Heart left ventricle (tissue), 16 donors: ENCODE measurements around the gene STX1B. TPM values are rescaled to one million over a fixed set of nuclear protein-coding genes. Genes with fewer than 3 reads are reported as not detected.
"Not testable (repeated sequence)": the region's sequence is repeated elsewhere in the genome, so short reads cannot be mapped to it uniquely, and the experiment has no call there.

ENCODE experiments used
- ATAC-seq, 4 donors: fragments of 200-7000 bp; cut with Tn5 transposase; one replicate each; pipeline ENCODE4 v1.9.1; 2020 to 2022; ENCODE audit warnings: moderate library complexity in 4 of 4, mild to moderate bottlenecking in 3 of 4, moderate number of reproducible peaks in 1 of 4
- DNase-seq, 5 donors: peaks; one replicate each; pipeline ENCODE4 v3.0.0-alpha.2; 2020
- H3K27ac ChIP-seq, 12 donors: fragments of 200-600 bp; sonication (generic) in 4 of 12; one replicate each; pipeline versions ENCODE4 v1.5.0 to v1.8.0; 2016 to 2022; ENCODE audit warnings: mild to moderate bottlenecking in 2 of 12
- H3K27me3 ChIP-seq, 9 donors: fragments of 200-600 bp; sonication (generic) in 2 of 9; one replicate each; pipeline versions ENCODE4 v1.5.1 to v1.8.0; 2016 to 2022; ENCODE audit warnings: mild to moderate bottlenecking in 3 of 9
- H3K36me3 ChIP-seq, 9 donors: fragments of 200-600 bp; sonication (generic) in 2 of 9; one replicate each; pipeline versions ENCODE4 v1.5.0 to v1.8.0; 2018 to 2022; ENCODE audit warnings: mild to moderate bottlenecking in 2 of 9
- H3K4me1 ChIP-seq, 12 donors: fragments of 200-600 bp; sonication (generic) in 4 of 12; one replicate each; pipeline versions ENCODE4 v1.5.0 to v1.8.0; 2016 to 2022; ENCODE audit warnings: mild to moderate bottlenecking in 3 of 12
- H3K4me3 ChIP-seq, 12 donors: fragments of 200-600 bp; sonication (generic) in 4 of 12; one replicate each; pipeline versions ENCODE4 v1.5.0 to v1.8.0; 2017 to 2022; ENCODE audit warnings: mild to moderate bottlenecking in 9 of 12, moderate library complexity in 4 of 12
- H3K9me3 ChIP-seq, 12 donors: fragments of 200-600 bp; sonication (generic) in 4 of 12; one replicate each; pipeline versions ENCODE4 v1.5.0 to v1.8.0; 2016 to 2022; ENCODE audit warnings: mild to moderate bottlenecking in 1 of 12
- CTCF ChIP-seq, 12 donors: fragments of 200-600 bp; sonication (generic) in 4 of 12; IDR thresholded peaks; one replicate each; pipeline versions ENCODE4 v1.5.0 to v1.8.0; 2018 to 2022; ENCODE audit warnings: antibody characterized with exemption in 12 of 12, mild to moderate bottlenecking in 5 of 12
- POLR2A ChIP-seq, 2 donors: fragments of 450-650 bp; IDR thresholded peaks; one replicate each; pipeline ENCODE4 v1.6.1; 2017; ENCODE audit warnings: antibody characterized with exemption in 2 of 2, mild to moderate bottlenecking in 2 of 2, moderate library complexity in 2 of 2
- WGBS, 4 donors: extraction: QIAGEN DNeasy Blood & Tissue Kit in 2 of 4; methylation state at CpG; one replicate each; pipeline versions ENCODE4 v1.1.5 to v1.1.7; 2013 to 2018; 5-methylcytosine and 5-hydroxymethylcytosine counted together
- intact Hi-C, 10 donors: fragments of 100-400 bp; cut with DNase I; formaldehyde crosslinking; loops; one replicate each; pipeline versions ENCODE4 v1.11.1 to v1.14.2; 2022
- polyA plus RNA-seq, 2 donors: library from polyadenylated mRNA; stranded (reverse); fragments of 200-250 nt; gene quantifications; one replicate each; pipeline ENCODE4 v1.2.3, GENCODE V29; 2013
- total RNA-seq, 9 donors: library from RNA; depleted of rRNA in 2 of 9; stranded (reverse); fragments of >200 nt in 2 of 9; fragmentation: NEBNext Ultra II Directional in 3 of 9; extraction: Animal tissue kit (Norgen Biotek cat#: 25700) in 3 of 9; gene quantifications; one replicate each; pipeline versions ENCODE4 v1.1.0 to v1.2.4, GENCODE V29; 2016 to 2023
- donor health status: ischemic (EF 13 %, LVEDD 7.1; RV severe dilation, severe dysfunction).
- donor health status: healthy with polysubstance abuse.
- donor health status: DM: no; HTN: yes; CAD: no.
- donor health status: DM: no; HTN: no; CAD: no.
- donor health status: ischemic (EF 25% LVEDD 6.9; RV normal size, moderate dysfunction).
- donor health status: ischemic (EF 25% LVEDD 5.7; RV mildly dilated, moderate dysfunction).
- donor health status: healthy.
- donor health status: DM: yes; HTN: yes; CAD: no.
- donor health status: ischemic (EF 35%, LVEDD 5.7; RV mildly dilated, moderate dysfunction).
- donor health status: nonischemic (EF 11% LVEDD 7.7; RV severe dilation, severe dysfunction).
- donor health status: DM: yes; HTN: yes; CAD: no.
- donor health status: PGD.
- donor health status: ischemic (EF 29% LVEDD 5.4; RV normal size, mild dysfunction).
- donor health status: nonischemic (EF 23%, LVEDD 6.1; RV moderate dilation, normal function).

STX1B gene
- total and polyA plus RNA-seq, 11 donors: 0.20 to 2.1 (median 0.82) TPM

- Histone ChIP-seq H3K27ac (no peak overlapping the region), H3K4me1 (no peaks in the 10 kb centered on the region), H3K36me3 (no peaks in the 10 kb centered on the region), H3K9me3 (no peaks in the 10 kb centered on the region), H3K27me3 (peaks cover under 1 to 20% (median 13%) of the 10 kb centered on the region in 9 donors), H3K4me3 (no peak overlapping the region)
- ATAC-seq (no peak), DNase-seq (peak in 1 of 5 donors; percentile 13)
- no peak for TF ChIP-seq POLR2A (IDR thresholded peaks at IDR 0.05)
- no peak for TF ChIP-seq CTCF (IDR thresholded peaks at IDR 0.05)
- 62 to 77% (median 69%) methylated on average over 6 of the region's 6 CpGs for WGBS, 4 donors
- intact Hi-C loops: no loop called here
These were observed 5.6 kb upstream of the STX1B start for GRCh38 chr16:31016018-31016417.

GRCh38 chr16:31013292-31013691 is 2.9 kb upstream of the STX1B start:
- intact Hi-C loops: not testable (repeated sequence)

GRCh38 chr16:31011815-31012214 is 1.4 kb upstream of the STX1B start:
- intact Hi-C loops, H3K9me3 ChIP-seq, H3K4me1 ChIP-seq, H3K4me3 ChIP-seq, H3K27ac ChIP-seq, H3K36me3 ChIP-seq, ATAC-seq, DNase-seq: not testable (repeated sequence)
- H3K27me3 ChIP-seq: peaks cover 17 to 56% (median 40%) of the 10 kb centered on the region in 9 donors
- 78 to 93% (median 84%) methylated on average over 7 of the region's 7 CpGs for WGBS, 4 donors

More at GRCh38 chr16:31013292-31013691, 2.9 kb upstream of the STX1B start:
- not testable (repeated sequence) for ATAC-seq, H3K4me1 ChIP-seq, H3K4me3 ChIP-seq, H3K9me3 ChIP-seq, H3K27ac ChIP-seq, DNase-seq, H3K36me3 ChIP-seq
- H3K27me3 ChIP-seq: peaks cover 11 to 43% (median 37%) of the 10 kb centered on the region in 9 donors

- Histone ChIP-seq H3K4me3 (no peak overlapping the region), H3K27me3 (peaks cover 17 to 56% (median 44%) of the 10 kb centered on the region in 9 donors), H3K9me3 (no peaks in the 10 kb centered on the region), H3K4me1 (peaks cover 0 to 5% (median 0%) of the 10 kb centered on the region in 12 donors), H3K36me3 (no peaks in the 10 kb centered on the region), H3K27ac (no peak overlapping the region)
- no peak for TF ChIP-seq CTCF (IDR thresholded peaks at IDR 0.05)
- TF ChIP-seq POLR2A (IDR thresholded peaks at IDR 0.05): no peak
- peak in 1 of 5 donors; percentile 14 for DNase-seq
- WGBS, 4 donors: 12 to 26% (median 15%) methylated on average over 18 to 36 of the region's 36 CpGs
- ATAC-seq: no peak
- intact Hi-C loops: no loop called here
These were observed 399 bp downstream of the STX1B start for GRCh38 chr16:31009894-31010584.

- Histone ChIP-seq H3K9me3 (no peaks in the 10 kb centered on the region), H3K27ac (no peak overlapping the region), H3K4me3 (no peak overlapping the region), H3K36me3 (no peaks in the 10 kb centered on the region), H3K4me1 (peaks cover 0 to 5% (median 0%) of the 10 kb centered on the region in 12 donors), H3K27me3 (peaks cover 17 to 56% (median 44%) of the 10 kb centered on the region in 9 donors)
- 76 to 84% (median 80%) methylated on average over 7 of the region's 7 CpGs for WGBS, 4 donors
- DNase-seq (no peak), ATAC-seq (no peak)
- intact Hi-C loops: no loop called here
- no peak for TF ChIP-seq POLR2A (IDR thresholded peaks at IDR 0.05)
- TF ChIP-seq CTCF (IDR thresholded peaks at IDR 0.05): no peak
These were observed 1.3 kb downstream of the STX1B start for GRCh38 chr16:31009120-31009519.
